Duodenal mucosa (tissue), 2 donors: ENCODE results near the gene FMNL2.

Source experiments
- H3K27ac ChIP-seq: one replicate; pipeline ENCODE4 v1.7.0; 2013; ENCODE audit warnings: low read depth, low read length
- H3K27me3 ChIP-seq, 2 donors: one replicate each; pipeline ENCODE4 v1.7.0; 2013; ENCODE audit warnings: low read length in 2 of 2, control low read depth in 1 of 2; ENCODE audit not compliant: insufficient read depth in 2 of 2, control insufficient read depth in 1 of 2
- H3K36me3 ChIP-seq, 2 donors: one replicate each; pipeline ENCODE4 v1.7.0; 2013; ENCODE audit warnings: low read length in 2 of 2, control low read depth in 1 of 2; ENCODE audit not compliant: insufficient read depth in 2 of 2, control insufficient read depth in 1 of 2
- H3K4me1 ChIP-seq, 2 donors: one replicate each; pipeline ENCODE4 v1.7.0; 2013; ENCODE audit warnings: low read length in 2 of 2, control low read depth in 1 of 2; ENCODE audit not compliant: insufficient read depth in 2 of 2, control insufficient read depth in 1 of 2
- H3K4me3 ChIP-seq, 2 donors: one replicate each; pipeline ENCODE4 v1.7.0; 2013; ENCODE audit warnings: low read length in 2 of 2, low read depth in 1 of 2
- H3K9ac ChIP-seq, 2 donors: one replicate each; pipeline ENCODE4 v1.7.0; 2013; ENCODE audit warnings: low read length in 2 of 2, low read depth in 1 of 2
- H3K9me3 ChIP-seq, 2 donors: one replicate each; pipeline ENCODE4 v1.7.0; 2013; ENCODE audit warnings: low read length in 2 of 2, control low read depth in 1 of 2; ENCODE audit not compliant: control insufficient read depth in 1 of 2

FMNL2 gene

DNA sequence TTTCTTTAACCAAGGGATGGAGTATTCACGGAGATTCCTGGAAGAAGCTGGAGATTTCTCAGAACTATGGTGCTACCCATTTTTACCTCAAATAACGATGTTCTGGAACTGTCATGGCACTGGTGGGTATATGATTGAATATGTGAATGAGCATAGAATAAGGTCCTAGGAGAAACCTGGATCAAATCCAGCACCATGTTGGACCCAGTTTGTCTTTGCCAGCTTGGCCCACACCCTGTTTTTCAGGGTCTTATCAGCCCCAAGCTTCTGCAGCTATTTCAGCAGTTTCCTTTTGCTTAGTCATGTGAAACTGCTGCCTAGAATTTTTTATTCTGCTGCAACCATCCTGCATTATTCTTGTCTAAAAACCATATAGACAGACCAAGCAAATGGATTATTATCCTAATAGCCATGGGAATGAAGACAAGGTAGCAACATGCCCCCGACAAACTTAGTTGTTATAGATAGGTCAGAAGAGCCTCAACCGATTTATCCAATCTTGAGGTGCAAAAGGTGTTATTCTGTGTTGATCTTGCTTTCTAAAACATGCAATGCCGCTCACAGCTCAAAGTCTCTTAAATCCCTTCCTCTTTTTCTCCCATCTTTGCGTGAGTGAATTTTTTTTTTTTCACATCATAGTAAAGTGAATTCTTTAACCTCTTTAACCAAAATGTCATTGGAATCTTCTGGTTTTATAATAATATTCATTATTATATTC is 248.7 kb downstream of the FMNL2 start:
- H3K36me3 ChIP-seq = no peaks in the 10 kb centered on the region
- no peak overlapping the region for H3K9ac ChIP-seq
- H3K27me3 ChIP-seq = no peaks in the 10 kb centered on the region
- no peaks in the 10 kb centered on the region for H3K9me3 ChIP-seq
- peaks cover 0 to 3% of the 10 kb centered on the region in 2 donors for H3K4me1 ChIP-seq
- no peak overlapping the region for H3K27ac ChIP-seq
- no peak overlapping the region for H3K4me3 ChIP-seq

DNA sequence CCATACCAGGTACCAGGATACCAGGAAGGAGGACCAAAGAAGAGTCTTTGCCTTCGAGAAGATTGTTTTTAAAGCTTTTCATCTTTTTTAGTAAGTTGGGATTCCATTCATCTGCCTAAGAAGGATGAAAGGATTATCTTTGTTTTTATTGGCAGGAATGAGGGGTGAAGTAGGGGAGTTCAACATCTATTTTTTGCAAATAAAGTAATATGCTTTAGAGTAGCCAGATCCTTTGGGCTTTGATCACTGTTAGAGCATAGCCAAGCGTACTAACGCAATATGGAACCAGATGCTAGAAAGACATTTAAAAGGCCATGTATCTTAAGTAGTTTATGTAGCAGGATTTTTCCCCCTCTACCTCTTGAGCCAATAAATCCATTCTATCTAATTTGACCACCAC is 249.3 kb downstream of the FMNL2 start:
- Histone ChIP-seq H3K9ac (no peak overlapping the region), H3K36me3 (no peaks in the 10 kb centered on the region), H3K9me3 (no peaks in the 10 kb centered on the region), H3K27ac (no peak overlapping the region), H3K4me1 (peaks cover 0 to 3% of the 10 kb centered on the region in 2 donors), H3K27me3 (no peaks in the 10 kb centered on the region), H3K4me3 (no peak overlapping the region)

DNA sequence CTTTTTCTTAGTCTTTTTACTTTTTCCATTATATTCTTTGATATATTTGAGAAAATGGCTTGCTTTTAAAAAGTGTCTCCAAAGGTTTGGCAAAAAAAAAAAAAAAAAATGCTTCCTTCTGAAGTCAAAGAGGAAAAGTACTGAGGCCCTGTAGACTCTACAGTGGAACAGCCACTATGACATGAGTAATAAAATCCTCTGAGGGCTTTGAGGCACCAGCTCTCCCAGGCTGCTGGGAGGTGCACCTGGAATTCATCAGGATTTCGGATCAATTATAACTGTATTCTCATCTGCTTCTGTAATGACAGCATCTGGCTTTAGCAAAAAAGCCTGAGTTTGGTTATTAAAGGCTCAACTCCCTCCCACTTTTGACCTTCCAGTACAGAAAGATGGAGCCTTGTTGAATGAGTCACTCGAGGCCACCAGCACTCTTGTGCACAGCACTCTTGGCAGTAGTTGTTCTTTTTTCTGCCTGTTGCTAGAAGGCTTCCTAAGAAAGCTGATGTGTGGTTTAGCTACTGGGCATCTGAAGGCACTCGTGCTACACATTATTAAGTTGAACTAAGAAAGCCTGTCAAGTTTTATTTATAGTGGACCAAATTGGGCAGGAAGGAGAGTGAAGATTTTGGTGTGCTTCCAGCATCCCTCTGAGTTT is 251.0 kb downstream of the FMNL2 start:
- H3K27me3 ChIP-seq = no peaks in the 10 kb centered on the region
- H3K36me3 ChIP-seq = no peaks in the 10 kb centered on the region
- no peaks in the 10 kb centered on the region for H3K9me3 ChIP-seq
- H3K4me3 ChIP-seq = no peak overlapping the region
- no peaks in the 10 kb centered on the region for H3K4me1 ChIP-seq
- no peak overlapping the region for H3K27ac ChIP-seq
- H3K9ac ChIP-seq = no peak overlapping the region

DNA sequence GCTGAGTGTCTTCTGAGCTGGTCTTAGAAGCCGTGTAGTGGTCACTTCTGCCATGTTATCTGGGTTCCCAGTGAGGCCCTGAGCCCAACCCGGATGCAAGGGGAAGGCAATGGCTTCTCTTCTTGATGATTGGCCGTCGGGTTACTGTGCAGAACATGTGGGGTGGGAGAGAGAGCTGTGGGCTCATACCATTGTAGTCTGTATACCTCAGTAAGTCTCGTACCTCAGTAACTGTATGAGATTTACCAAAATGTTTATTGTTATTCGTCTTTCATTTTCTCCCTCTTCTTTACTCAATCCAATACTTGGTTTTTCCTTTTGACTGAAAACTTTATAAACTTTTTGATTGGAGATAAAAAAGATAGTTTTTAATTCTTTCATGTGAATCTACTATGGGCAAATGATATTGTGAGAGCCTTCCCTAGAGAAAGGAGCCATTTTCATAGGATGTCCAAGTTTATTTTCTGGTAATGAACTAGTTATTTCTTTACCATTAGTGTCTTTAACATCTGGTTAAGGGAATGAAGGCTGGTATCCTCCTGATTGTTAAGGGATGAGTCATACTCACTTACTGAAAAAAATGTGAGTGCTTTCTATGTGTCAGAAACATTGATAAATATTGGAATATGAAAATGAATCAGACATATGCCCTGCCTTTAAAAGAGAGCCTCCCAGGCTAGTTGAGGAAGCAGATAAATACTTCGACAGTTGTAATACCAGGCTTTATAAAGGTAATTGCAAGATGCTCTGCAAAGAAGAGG is 252.4 kb downstream of the FMNL2 start:
- Histone ChIP-seq H3K36me3 (no peaks in the 10 kb centered on the region), H3K9me3 (no peaks in the 10 kb centered on the region), H3K4me1 (no peaks in the 10 kb centered on the region), H3K4me3 (no peak overlapping the region), H3K27me3 (no peaks in the 10 kb centered on the region), H3K9ac (no peak overlapping the region), H3K27ac (no peak overlapping the region)

DNA sequence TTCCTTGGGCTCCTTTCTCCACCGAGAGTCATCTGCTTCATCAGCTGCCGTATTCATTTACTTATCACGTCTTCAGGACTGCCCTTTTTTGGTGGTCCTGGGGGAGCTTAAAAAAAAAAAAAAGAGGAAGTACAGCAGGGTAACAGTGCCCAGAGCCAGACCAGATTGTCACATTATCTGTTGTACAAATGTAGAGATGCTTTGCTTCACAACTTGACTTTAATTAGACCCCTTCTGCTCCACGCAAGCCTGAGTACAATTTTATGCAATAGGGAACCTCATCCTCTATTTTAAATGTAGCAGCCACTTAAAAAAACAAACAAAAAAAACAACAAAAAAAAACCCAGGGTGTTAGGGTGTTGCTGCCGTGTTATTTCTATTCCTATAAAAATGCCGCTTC is 254.0 kb downstream of the FMNL2 start:
- no peaks in the 10 kb centered on the region for H3K4me1 ChIP-seq
- H3K9me3 ChIP-seq = no peaks in the 10 kb centered on the region
- H3K27ac ChIP-seq = no peak overlapping the region
- no peaks in the 10 kb centered on the region for H3K36me3 ChIP-seq
- no peaks in the 10 kb centered on the region for H3K27me3 ChIP-seq
- no peak overlapping the region for H3K4me3 ChIP-seq
- no peak overlapping the region for H3K9ac ChIP-seq

DNA sequence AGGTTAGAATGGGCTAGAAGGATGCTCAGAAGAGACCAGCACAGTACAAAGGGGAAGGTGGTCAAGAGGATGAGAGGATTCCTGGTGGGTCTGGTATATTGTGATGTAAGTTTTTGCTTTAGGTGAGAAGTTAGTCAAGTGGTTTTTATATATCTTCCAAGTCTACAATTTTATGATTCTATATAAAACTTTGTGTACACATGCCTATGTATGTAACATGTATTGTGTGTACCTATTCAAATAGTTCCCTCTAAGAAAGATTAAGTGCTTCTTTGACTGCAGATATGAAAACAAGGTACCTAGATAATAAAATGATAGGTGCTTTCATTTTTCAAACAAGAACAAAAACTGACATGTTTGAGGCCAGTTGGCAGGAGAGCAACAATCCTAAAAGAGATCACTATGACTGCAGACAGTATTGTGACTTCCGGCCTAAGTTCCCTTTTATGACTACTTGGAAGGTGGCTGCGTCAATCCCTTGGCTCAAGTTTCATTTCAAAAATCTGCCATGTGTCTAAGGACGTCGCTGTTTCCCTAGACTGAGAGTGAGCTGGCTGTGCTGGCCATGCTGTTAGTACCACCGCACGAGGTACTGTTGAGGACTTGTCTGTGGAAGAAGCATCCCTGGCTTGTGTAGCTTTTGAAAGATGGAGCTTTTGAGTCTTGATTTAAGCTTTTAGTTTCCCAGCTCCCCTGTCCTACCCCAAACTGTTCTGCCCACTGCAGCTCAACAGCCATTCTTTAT is 259.2 kb downstream of the FMNL2 start:
- Histone ChIP-seq H3K4me1 (no peaks in the 10 kb centered on the region), H3K9ac (no peak overlapping the region), H3K36me3 (peaks cover 0 to 2% of the 10 kb centered on the region in 2 donors), H3K27ac (no peak overlapping the region), H3K9me3 (no peaks in the 10 kb centered on the region), H3K4me3 (no peak overlapping the region), H3K27me3 (no peaks in the 10 kb centered on the region)

DNA sequence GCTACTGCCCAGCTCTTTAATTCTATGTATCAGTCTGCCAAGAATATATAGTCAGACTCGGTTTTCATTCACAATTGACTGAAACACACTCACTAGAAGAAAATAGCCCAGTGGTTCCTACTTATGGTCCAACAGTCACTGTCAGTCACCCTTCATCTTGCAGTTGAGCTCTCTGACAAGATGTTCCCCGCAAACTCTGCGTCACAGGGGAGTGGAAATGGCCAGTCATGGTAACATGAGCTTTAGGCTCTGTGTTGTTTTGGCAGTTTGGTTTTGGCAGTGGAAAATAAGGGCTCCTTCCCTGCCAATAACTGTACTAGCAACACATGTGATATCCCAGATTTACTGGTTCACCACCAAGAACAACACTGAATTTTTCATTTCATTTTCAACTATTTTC is 259.8 kb downstream of the FMNL2 start:
- Histone ChIP-seq H3K9me3 (no peaks in the 10 kb centered on the region), H3K9ac (no peak overlapping the region), H3K27ac (no peak overlapping the region), H3K36me3 (peaks cover 0 to 2% of the 10 kb centered on the region in 2 donors), H3K27me3 (no peaks in the 10 kb centered on the region), H3K4me1 (no peaks in the 10 kb centered on the region), H3K4me3 (no peak overlapping the region)

DNA sequence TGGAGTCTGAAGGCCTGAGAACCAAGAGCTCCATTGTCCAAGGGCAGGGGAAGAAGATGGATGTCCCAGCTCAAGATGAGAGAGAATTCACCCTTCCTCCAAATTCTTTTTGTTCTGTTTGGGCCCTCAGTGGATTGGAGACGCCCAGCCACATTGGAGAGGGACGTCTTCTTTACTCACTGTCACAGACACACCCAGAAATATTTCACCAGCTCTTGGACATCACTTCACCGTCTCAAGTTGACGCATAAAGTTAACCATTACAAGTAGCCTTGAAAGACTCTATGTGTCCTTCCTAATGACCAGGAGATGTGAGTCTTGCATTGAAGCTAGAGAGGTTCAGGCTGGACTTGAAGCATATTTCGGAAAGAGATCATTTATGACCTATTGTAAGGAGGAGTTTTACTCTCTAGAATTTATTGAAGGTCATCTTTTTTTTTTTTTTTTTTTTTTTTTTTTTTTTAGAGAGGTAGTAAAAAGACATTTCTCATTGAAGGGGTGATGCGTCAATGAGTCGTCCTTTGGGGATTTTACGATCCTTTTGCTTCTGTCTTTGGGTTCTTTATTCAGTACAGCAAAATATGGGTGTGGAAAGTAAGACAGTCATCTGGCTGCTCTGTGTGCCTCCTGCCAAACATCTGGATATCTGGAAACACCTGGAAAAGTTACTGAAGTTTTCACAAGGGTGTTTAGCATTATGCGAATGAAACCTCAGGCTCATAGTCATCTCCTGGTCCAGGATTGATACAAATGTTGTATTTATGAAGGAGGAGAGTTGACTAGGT is 264.2 kb downstream of the FMNL2 start:
- Histone ChIP-seq H3K36me3 (peaks cover 0 to 2% of the 10 kb centered on the region in 2 donors), H3K27ac (no peak overlapping the region), H3K9ac (no peak overlapping the region), H3K9me3 (no peaks in the 10 kb centered on the region), H3K4me1 (no peaks in the 10 kb centered on the region), H3K4me3 (no peak overlapping the region), H3K27me3 (no peaks in the 10 kb centered on the region)

DNA sequence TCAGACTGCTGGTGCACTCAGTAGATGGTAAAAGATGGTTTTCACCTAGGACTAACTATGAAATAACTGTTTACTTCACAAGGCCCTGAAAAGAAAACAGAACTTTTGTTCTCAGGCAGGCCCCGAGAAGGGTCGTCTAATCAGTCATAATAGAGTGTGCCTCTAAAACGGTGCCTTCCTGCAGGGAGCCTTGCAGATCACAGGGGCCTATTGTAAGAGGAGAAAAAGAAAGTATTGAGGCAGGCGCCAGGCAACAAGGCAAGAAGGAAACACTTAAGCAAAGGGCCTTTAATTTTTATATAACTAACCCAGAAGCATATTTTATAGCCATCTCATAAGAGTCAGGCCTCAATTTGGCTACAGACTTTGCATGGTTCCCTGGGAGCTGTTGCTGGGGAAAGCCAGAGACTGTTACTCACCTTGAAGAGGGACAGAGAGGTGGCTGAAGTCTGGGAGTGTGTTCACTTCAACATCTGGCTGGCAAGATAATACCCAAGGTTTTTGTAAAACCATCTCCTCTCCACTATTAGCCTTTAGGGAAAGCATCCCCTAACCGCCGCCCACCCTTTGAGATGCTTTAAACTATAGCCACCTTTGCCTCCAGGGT is 265.2 kb downstream of the FMNL2 start:
- Histone ChIP-seq H3K9me3 (no peaks in the 10 kb centered on the region), H3K27me3 (no peaks in the 10 kb centered on the region), H3K4me3 (no peak overlapping the region), H3K27ac (no peak overlapping the region), H3K36me3 (peaks cover 0 to 2% of the 10 kb centered on the region in 2 donors), H3K4me1 (no peaks in the 10 kb centered on the region), H3K9ac (no peak overlapping the region)
